HFFc6 (cell line): Measurements from ENCODE around the gene TREH. TPM values are rescaled to one million over a fixed set of nuclear protein-coding genes. Genes with fewer than 3 reads are reported as not detected.
"Not testable (repeated sequence)": the region's sequence is repeated elsewhere in the genome, so short reads cannot be mapped to it uniquely, and the experiment has no call there.

Experiments used
- DNase-seq: peaks from one replicate; pipeline ENCODE4 v3.0.0-alpha.2; 2018
- H3K27ac Mint-ChIP-seq: 2 replicates; pipeline ENCODE4 v1.8.0; 2020; ENCODE audit warnings: mild to moderate bottlenecking, mixed read lengths
- H3K27me3 Mint-ChIP-seq: 2 replicates; pipeline ENCODE4 v1.8.0; 2021; ENCODE audit warnings: mild to moderate bottlenecking, moderate library complexity, mixed read lengths; ENCODE audit not compliant: insufficient read depth
- H3K36me3 Mint-ChIP-seq: 2 replicates; pipeline ENCODE4 v1.8.0; 2021; ENCODE audit warnings: low read depth, mixed read lengths
- H3K4me1 Mint-ChIP-seq: 2 replicates; pipeline ENCODE4 v1.8.0; 2020; ENCODE audit warnings: low read depth, mixed read lengths
- H3K4me3 Mint-ChIP-seq: 2 replicates; pipeline ENCODE4 v1.8.0; 2020; ENCODE audit warnings: mild to moderate bottlenecking, moderate library complexity, mixed read lengths
- H3K9me3 Mint-ChIP-seq: 2 replicates; pipeline ENCODE4 v1.8.0; 2020; ENCODE audit warnings: mild to moderate bottlenecking, mixed read lengths
- CTCF ChIP-seq: fragments of 200-600 bp; sonication (generic); IDR thresholded peaks from 2 replicates; pipeline ENCODE4 v1.5.0; 2021; ENCODE audit warnings: antibody characterized with exemption, mild to moderate bottlenecking
- long read RNA-seq: library from polyadenylated mRNA; unstranded; transcript quantifications from one replicate; pipeline ENCODE4 v2.0.0, GENCODE V29; 2019
- total RNA-seq, 6 experiments: library from RNA; stranded (reverse); fragmentation: NEBNext Ultra II Directional; extraction: Animal tissue kit (Norgen Biotek cat#: 25700); gene quantifications; 2 replicates in 1 of 6; 3 replicates in 5 of 6; pipeline ENCODE4 v1.2.3, GENCODE V29; 2021

The TREH gene
- under 1 TPM in 1 of 6 experiments, not detected in 5; 0.07 TPM for total RNA-seq
- long read RNA-seq, result 0 reads

- H3K4me3 Mint-ChIP-seq, result no peak within 1 kb of the TSS
Measured at GRCh38 chr11:118679483-118679882, at the start of gene TREH. Gene TREH, minus strand, starts transcription at chr11:118679650. Its CDS starts 23 bp downstream, at chr11:118679627.

GRCh38 chr11:118728112-118728511 is 48.7 kb upstream of the TREH start:
- H3K4me3 Mint-ChIP-seq, H3K36me3 Mint-ChIP-seq, H3K27ac Mint-ChIP-seq, DNase-seq, H3K4me1 Mint-ChIP-seq, H3K9me3 Mint-ChIP-seq: not testable (repeated sequence)
- H3K27me3 Mint-ChIP-seq, result peaks cover 26% of the 10 kb centered on the region

More at GRCh38 chr11:118679483-118679882, at the start of gene TREH:
- no peak for DNase-seq
- no peak for TF ChIP-seq CTCF
- Mint-ChIP-seq H3K9me3 (no peaks in the 10 kb centered on the region), H3K36me3 (no peaks in the 10 kb centered on the region), H3K27me3 (peaks cover 18% of the 10 kb centered on the region), H3K4me1 (no peaks in the 10 kb centered on the region), H3K27ac (no peak within 1 kb of the TSS)

- H3K27ac Mint-ChIP-seq, H3K4me1 Mint-ChIP-seq, DNase-seq, H3K9me3 Mint-ChIP-seq, H3K36me3 Mint-ChIP-seq, H3K4me3 Mint-ChIP-seq: not testable (repeated sequence)
- peaks cover 26% of the 10 kb centered on the region for H3K27me3 Mint-ChIP-seq
Measured at GRCh38 chr11:118727721-118728066, 48.2 kb upstream of the TREH start.

GRCh38 chr11:118727001-118727720 is 47.7 kb upstream of the TREH start:
- H3K27ac Mint-ChIP-seq, DNase-seq, H3K4me3 Mint-ChIP-seq, H3K9me3 Mint-ChIP-seq, H3K36me3 Mint-ChIP-seq, H3K4me1 Mint-ChIP-seq: not testable (repeated sequence)
- peaks cover 28% of the 10 kb centered on the region for H3K27me3 Mint-ChIP-seq

- Mint-ChIP-seq H3K27me3 (peaks cover 32% of the 10 kb centered on the region), H3K4me1 (peaks cover 11% of the 10 kb centered on the region; the same call in 1 of the 2 replicates)
- H3K36me3 Mint-ChIP-seq, H3K9me3 Mint-ChIP-seq, DNase-seq, H3K4me3 Mint-ChIP-seq, H3K27ac Mint-ChIP-seq: not testable (repeated sequence)
Measured at GRCh38 chr11:118721478-118722015, 42.1 kb upstream of the TREH start.

GRCh38 chr11:118720740-118721139 is 41.3 kb upstream of the TREH start:
- H3K36me3 Mint-ChIP-seq, H3K9me3 Mint-ChIP-seq, H3K4me3 Mint-ChIP-seq, DNase-seq, H3K27ac Mint-ChIP-seq: not testable (repeated sequence)
- Mint-ChIP-seq H3K27me3 (peaks cover 29% of the 10 kb centered on the region), H3K4me1 (peaks cover 14% of the 10 kb centered on the region; the same call in 1 of the 2 replicates)

GRCh38 chr11:118720078-118720477 is 40.6 kb upstream of the TREH start:
- H3K9me3 Mint-ChIP-seq, DNase-seq, H3K27ac Mint-ChIP-seq, H3K36me3 Mint-ChIP-seq, H3K4me3 Mint-ChIP-seq: not testable (repeated sequence)
- peaks cover 18% of the 10 kb centered on the region; the same call in 1 of the 2 replicates for H3K4me1 Mint-ChIP-seq
- peaks cover 24% of the 10 kb centered on the region for H3K27me3 Mint-ChIP-seq

GRCh38 chr11:118718562-118718961 is 39.1 kb upstream of the TREH start:
- DNase-seq, H3K4me3 Mint-ChIP-seq, H3K9me3 Mint-ChIP-seq, H3K36me3 Mint-ChIP-seq, H3K27ac Mint-ChIP-seq: not testable (repeated sequence)
- Mint-ChIP-seq H3K27me3 (peaks cover 24% of the 10 kb centered on the region), H3K4me1 (peaks cover 18% of the 10 kb centered on the region; the same call in 1 of the 2 replicates)

- H3K4me3 Mint-ChIP-seq, H3K9me3 Mint-ChIP-seq, DNase-seq, H3K27ac Mint-ChIP-seq, H3K36me3 Mint-ChIP-seq: not testable (repeated sequence)
- Mint-ChIP-seq H3K4me1 (peaks cover 18% of the 10 kb centered on the region; the same call in 1 of the 2 replicates), H3K27me3 (peaks cover 24% of the 10 kb centered on the region)
Measured at GRCh38 chr11:118717733-118718132, 38.3 kb upstream of the TREH start.

- not testable (repeated sequence) for H3K36me3 Mint-ChIP-seq, DNase-seq, H3K4me3 Mint-ChIP-seq, H3K9me3 Mint-ChIP-seq, H3K27ac Mint-ChIP-seq
- H3K4me1 Mint-ChIP-seq, result peaks cover 18% of the 10 kb centered on the region; the same call in 1 of the 2 replicates
- H3K27me3 Mint-ChIP-seq, result peaks cover 23% of the 10 kb centered on the region
Measured at GRCh38 chr11:118717221-118717620, 37.8 kb upstream of the TREH start.
